ENCODE results near the gene POP4. TPM values are rescaled to one million over a fixed set of nuclear protein-coding genes. Genes with fewer than 3 reads are reported as not detected.

The POP4 gene
- total and polyA plus RNA-seq, 2 of the 8 experiments (the other 6 are each of a cell fraction or from before 2014, with no cell fraction given), result 29.1 to 41.5 TPM

DNA sequence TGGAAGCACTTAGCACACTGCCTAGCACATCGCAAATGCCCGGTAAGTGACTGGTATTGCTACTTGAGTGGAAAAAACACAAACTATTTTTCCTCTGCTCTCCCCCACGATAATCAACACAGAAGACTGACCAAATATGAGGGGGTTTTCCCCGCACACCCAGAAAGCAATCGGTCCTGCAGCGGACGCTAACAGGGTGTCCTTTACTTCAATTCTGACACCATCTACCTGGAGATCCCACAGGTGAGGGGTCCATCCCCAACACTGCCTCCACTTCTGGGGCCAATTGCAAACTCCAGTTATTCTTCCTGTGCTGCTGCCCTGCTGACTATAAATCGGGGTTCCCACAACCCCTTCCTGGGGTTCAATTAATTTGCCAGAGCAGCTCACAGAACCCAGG lies 33.0 kb downstream of the POP4 start:
- Histone ChIP-seq H4K20me1 (replicated peaks in 1 of 2; ENCODE audit: control insufficient read depth in 1 of 2, insufficient read depth in 2 of 2, low read length in 2 of 2) (no peaks in the 10 kb centered on the region), H3K14ac (ENCODE audit: insufficient read length) (no peak overlapping the region), H2BK12ac (ENCODE audit: low read depth, low read length) (no peak overlapping the region), H3K4me3 (ENCODE audit: extremely low read depth in 1 of 4, insufficient read depth in 2 of 4, low read depth in 3 of 4, low read length in 4 of 4) (no peak overlapping the region), H3K9me3 (ENCODE audit: insufficient read depth in 2 of 2, low read depth in 1 of 2, low read length in 1 of 2) (no peaks in the 10 kb centered on the region), H2AK5ac (ENCODE audit: low read depth, low read length) (no peak overlapping the region), H3K36me3 (ENCODE audit: control insufficient read depth in 2 of 4, insufficient read depth in 4 of 4, low read length in 3 of 4) (no peaks in the 10 kb centered on the region), H2BK120ac (replicated peaks; ENCODE audit: low read depth, low read length) (no peak overlapping the region), H3K79me1 (ENCODE audit: low read depth, low read length) (no peaks in the 10 kb centered on the region), H3K79me2 (ENCODE audit: control insufficient read depth in 1 of 2, insufficient read depth in 2 of 2, low read length in 2 of 2) (no peaks in the 10 kb centered on the region), H3K4me2 (ENCODE audit: insufficient read depth in 1 of 2, low read depth in 2 of 2, low read length in 2 of 2) (no peak overlapping the region), H2AFZ (ENCODE audit: low read length) (no peak overlapping the region), H3K4me1 (replicated peaks in 1 of 4; ENCODE audit: control insufficient read depth in 3 of 4, insufficient read depth in 4 of 4, low read length in 3 of 4) (no peaks in the 10 kb centered on the region), H3K4ac (replicated peaks; ENCODE audit: insufficient read length, low read depth, low read length) (no peak overlapping the region), H3K23ac (ENCODE audit: insufficient read length) (no peak overlapping the region), H3K27me3 (replicated peaks in 1 of 4; ENCODE audit: control insufficient read depth in 3 of 4, extremely low read depth in 1 of 4, insufficient read depth in 3 of 4, low read length in 3 of 4) (no peaks in the 10 kb centered on the region), H4K5ac (ENCODE audit: insufficient read length, low read depth, low read length) (no peak overlapping the region), H3K18ac (ENCODE audit: extremely low read depth, low read length) (no peak overlapping the region), H3K9ac (replicated peaks in 1 of 4; ENCODE audit: extremely low read depth in 1 of 4, low read depth in 3 of 4, low read length in 3 of 4) (no peak overlapping the region), H3K56ac (replicated peaks; ENCODE audit: insufficient read length, low read depth, low read length) (no peak overlapping the region), H4K91ac (replicated peaks; ENCODE audit: insufficient read length, low read length) (no peak overlapping the region), H3K27ac (ENCODE audit: low read depth, low read length) (no peak overlapping the region), H2BK5ac (ENCODE audit: low read depth, low read length) (no peak overlapping the region), H2BK15ac (ENCODE audit: low read length) (no peak overlapping the region), H4K8ac (ENCODE audit: extremely low read depth, insufficient read depth, low read length) (no peak overlapping the region), H2BK20ac (ENCODE audit: low read length) (no peak overlapping the region), H3K23me2 (ENCODE audit: low read depth, low read length) (no peaks in the 10 kb centered on the region)
- FAIRE-seq (no peak), DNase-seq (ENCODE audit: low read depth in 1 of 2, low spot score in 2 of 2) (no peak)
- POLR2A ChIA-PET (ENCODE audit: partially characterized antibody), result interaction anchor here (0.6 kb wide), 1 partner anchor 29 kb away, joined by 3 read pairs; no protein-coding TSS in a partner anchor
- WGBS, 2 experiments (ENCODE audit: extremely low coverage in 1 of 2, insufficient coverage in 1 of 2, insufficient read length in 1 of 2, insufficient replicate concordance in 2 of 2, low coverage in 1 of 2, low lambda C conversion rate in 2 of 2, missing lambda C conversion rate in 1 of 2), result 89% methylated on average over 8 of the region's 8 CpGs; no CpG with 5 or more reads in 1 of the 2 experiments
- CTCF ChIA-PET (ENCODE audit: partially characterized antibody), result interaction anchor here (0.7 to 1.7 kb wide), 3 partner anchors 12 to 114 kb away, joined by 3 read pairs; no protein-coding TSS in a partner anchor
- TF ChIP-seq TBP (IDR thresholded peaks at IDR 0.05; ENCODE audit: low read depth, low read length), result no peak
- TF ChIP-seq, protein P1, sequence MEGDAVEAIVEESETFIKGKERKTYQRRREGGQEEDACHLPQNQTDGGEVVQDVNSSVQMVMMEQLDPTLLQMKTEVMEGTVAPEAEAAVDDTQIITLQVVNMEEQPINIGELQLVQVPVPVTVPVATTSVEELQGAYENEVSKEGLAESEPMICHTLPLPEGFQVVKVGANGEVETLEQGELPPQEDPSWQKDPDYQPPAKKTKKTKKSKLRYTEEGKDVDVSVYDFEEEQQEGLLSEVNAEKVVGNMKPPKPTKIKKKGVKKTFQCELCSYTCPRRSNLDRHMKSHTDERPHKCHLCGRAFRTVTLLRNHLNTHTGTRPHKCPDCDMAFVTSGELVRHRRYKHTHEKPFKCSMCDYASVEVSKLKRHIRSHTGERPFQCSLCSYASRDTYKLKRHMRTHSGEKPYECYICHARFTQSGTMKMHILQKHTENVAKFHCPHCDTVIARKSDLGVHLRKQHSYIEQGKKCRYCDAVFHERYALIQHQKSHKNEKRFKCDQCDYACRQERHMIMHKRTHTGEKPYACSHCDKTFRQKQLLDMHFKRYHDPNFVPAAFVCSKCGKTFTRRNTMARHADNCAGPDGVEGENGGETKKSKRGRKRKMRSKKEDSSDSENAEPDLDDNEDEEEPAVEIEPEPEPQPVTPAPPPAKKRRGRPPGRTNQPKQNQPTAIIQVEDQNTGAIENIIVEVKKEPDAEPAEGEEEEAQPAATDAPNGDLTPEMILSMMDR (IDR thresholded peaks at IDR 0.05; ENCODE audit: control extremely low read depth in 1 of 3, insufficient read depth in 1 of 3, low read depth in 1 of 3, low read length in 3 of 3), result no peak
- TF ChIP-seq, protein P2, sequence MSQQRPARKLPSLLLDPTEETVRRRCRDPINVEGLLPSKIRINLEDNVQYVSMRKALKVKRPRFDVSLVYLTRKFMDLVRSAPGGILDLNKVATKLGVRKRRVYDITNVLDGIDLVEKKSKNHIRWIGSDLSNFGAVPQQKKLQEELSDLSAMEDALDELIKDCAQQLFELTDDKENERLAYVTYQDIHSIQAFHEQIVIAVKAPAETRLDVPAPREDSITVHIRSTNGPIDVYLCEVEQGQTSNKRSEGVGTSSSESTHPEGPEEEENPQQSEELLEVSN (IDR thresholded peaks at IDR 0.05), result no peak
